Activated T-helper 17 cell treated with anti-CD3 and anti-CD28 coated beads, Interleukin-2, amount 50 U/mL, for 72 hours (primary cell): ENCODE measurements around the gene TLR4. TPM values are rescaled to one million over a fixed set of nuclear protein-coding genes. Genes with fewer than 3 reads are reported as not detected.

ENCODE experiments used
- ATAC-seq: fragments of 150-1000 bp; cut with Tn5 transposase; replicated peaks from 2 replicates; pipeline ENCODE4 v1.10.0; 2021; ENCODE audit warnings: mild to moderate bottlenecking, moderate library complexity
- H3K27ac Mint-ChIP-seq: one replicate; pipeline ENCODE4 v1.8.0; 2022; ENCODE audit warnings: mixed read lengths
- H3K27me3 Mint-ChIP-seq: one replicate; pipeline ENCODE4 v1.8.0; 2022; ENCODE audit warnings: mixed read lengths
- H3K36me3 Mint-ChIP-seq: one replicate; pipeline ENCODE4 v1.8.0; 2022; ENCODE audit warnings: low read depth, mild to moderate bottlenecking, mixed read lengths
- H3K4me1 Mint-ChIP-seq: one replicate; pipeline ENCODE4 v1.8.0; 2022; ENCODE audit warnings: mixed read lengths
- H3K4me3 Mint-ChIP-seq: one replicate; pipeline ENCODE4 v1.8.0; 2022; ENCODE audit warnings: mild to moderate bottlenecking, mixed read lengths
- H3K9me3 Mint-ChIP-seq: one replicate; pipeline ENCODE4 v1.8.0; 2022; ENCODE audit warnings: mixed read lengths
- total RNA-seq, 2 donors: library from RNA; stranded (reverse); gene quantifications; one replicate each; pipeline ENCODE4 v1.2.3, GENCODE V29; 2022

The TLR4 gene
- total RNA-seq, 2 donors from 2014 or later: not detected

DNA sequence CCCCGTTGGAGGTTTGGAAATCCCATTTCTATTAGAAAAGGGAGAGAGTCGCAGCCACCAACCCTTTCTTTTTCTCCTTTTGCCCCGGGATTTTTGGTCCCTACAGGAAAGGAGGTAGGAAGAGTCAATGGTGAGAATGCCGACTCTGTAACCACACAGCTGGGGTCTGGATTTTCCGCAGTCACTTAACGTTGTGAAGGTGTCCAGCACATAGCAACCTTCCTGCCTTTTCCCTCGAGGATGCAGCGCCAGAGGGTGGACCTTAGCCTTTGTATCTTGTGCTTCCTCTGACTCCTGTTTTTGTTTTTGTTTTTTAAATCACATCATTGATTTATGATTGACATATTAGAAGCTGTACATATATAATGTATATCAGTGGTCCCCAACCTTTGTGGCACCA is 41.4 kb downstream of the TLR4 start:
- Mint-ChIP-seq H3K9me3 (no peaks in the 10 kb centered on the region), H3K36me3 (no peaks in the 10 kb centered on the region), H3K4me1 (no peaks in the 10 kb centered on the region), H3K27ac (no peak overlapping the region), H3K4me3 (no peak overlapping the region), H3K27me3 (peaks cover 53% of the 10 kb centered on the region)
- ATAC-seq: no peak

DNA sequence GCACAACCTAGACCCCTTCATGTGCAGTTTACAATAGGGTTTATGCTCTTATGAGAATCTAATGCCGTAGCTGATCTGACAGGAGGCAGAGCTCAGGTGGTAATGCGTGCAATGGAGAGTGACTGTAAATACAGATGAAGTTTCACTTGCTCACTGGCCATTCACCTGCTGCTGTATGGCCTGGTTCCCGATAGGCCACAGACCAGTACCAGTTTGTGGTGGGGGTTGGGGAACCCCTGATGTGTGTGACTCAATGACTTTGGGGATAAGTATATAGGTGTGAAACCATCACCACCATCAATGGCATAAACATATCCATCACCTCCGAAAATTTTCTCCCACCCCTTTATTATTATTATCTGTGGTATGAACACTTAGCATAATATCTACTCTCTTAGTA is 42.1 kb downstream of the TLR4 start:
- Mint-ChIP-seq H3K27me3 (peaks cover 53% of the 10 kb centered on the region), H3K9me3 (no peaks in the 10 kb centered on the region), H3K4me1 (no peaks in the 10 kb centered on the region), H3K27ac (no peak overlapping the region), H3K4me3 (no peak overlapping the region), H3K36me3 (no peaks in the 10 kb centered on the region)
- no peak for ATAC-seq

DNA sequence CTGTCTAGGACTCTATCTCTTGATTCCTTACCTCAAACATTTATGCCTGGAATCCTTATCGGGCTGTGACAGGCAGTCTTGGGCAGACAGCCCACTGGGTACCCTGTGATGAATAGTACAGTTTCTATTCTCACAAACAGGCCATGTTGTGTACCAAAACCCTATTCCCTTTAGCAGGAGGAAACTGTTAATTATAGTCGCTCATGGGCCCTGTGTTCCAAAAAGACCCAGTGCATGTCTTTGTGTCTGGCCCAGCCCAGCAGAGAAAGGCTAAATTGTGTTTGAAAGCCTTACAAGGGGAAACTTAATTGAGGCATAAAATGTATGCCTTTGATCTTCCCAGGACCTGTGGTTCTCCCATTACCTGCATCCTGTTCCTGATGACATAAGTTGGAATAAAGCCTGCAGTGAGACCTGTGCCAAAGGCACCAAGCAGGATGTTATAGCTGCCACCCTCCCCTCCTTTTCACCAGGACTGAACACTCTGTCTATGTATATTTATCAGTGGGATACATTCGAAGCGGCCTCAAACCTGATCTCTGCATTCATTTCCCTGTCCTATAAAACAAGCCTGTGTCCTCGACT is 43.3 kb downstream of the TLR4 start:
- Mint-ChIP-seq H3K27me3 (peaks cover 52% of the 10 kb centered on the region), H3K36me3 (no peaks in the 10 kb centered on the region)
- no peak for ATAC-seq

DNA sequence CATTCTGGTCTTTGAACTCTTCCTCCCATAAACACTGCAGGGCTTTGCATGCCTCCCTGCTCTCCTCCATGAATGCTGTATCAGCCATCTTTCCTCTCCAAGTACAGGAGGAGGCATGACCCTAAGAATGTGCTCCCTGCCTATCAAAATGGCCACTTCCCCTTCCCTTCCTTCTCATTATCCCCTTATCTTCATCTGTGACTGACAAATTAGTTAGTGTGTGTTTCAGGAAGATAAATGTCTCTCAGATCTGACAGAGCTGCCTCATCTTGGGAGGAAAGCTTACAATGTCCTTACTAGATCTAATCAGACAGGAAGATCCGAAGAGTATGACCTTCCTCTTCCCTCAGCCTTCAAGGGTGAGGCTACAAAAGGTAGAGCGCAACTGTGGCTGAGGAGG is 46.2 kb downstream of the TLR4 start:
- H3K27me3 Mint-ChIP-seq: peaks cover 54% of the 10 kb centered on the region
- H3K27ac Mint-ChIP-seq: no peak overlapping the region
- ATAC-seq: no peak

More for the DNA sequence above, 43.3 kb downstream of the TLR4 start:
- no peaks in the 10 kb centered on the region for H3K4me1 Mint-ChIP-seq
- no peak overlapping the region for H3K4me3 Mint-ChIP-seq
- no peak overlapping the region for H3K27ac Mint-ChIP-seq
- H3K9me3 Mint-ChIP-seq: no peaks in the 10 kb centered on the region

DNA sequence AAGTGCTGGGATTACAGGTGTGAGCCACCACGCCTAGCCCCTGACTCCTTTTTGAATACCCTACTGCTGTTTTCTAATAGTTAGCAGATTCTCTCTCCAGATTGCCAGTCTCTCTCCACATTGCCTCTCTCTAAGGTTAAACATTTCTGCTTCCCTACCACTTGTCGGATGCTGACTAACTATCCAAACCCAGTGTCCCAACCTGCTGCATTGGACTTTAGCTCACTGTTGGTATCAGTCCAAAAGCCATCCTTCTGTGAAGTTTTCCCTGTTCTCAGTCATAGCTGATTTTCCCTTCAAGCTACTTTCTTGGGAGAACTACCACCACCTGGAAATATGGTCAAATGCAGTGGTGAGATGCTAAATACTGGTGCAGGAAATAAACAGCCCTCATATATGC is 48.7 kb downstream of the TLR4 start:
- Mint-ChIP-seq H3K4me1 (no peaks in the 10 kb centered on the region), H3K27ac (no peak overlapping the region), H3K4me3 (no peak overlapping the region), H3K9me3 (no peaks in the 10 kb centered on the region), H3K27me3 (peaks cover 34% of the 10 kb centered on the region), H3K36me3 (no peaks in the 10 kb centered on the region)
- no peak for ATAC-seq

More for the DNA sequence above, 46.2 kb downstream of the TLR4 start:
- Mint-ChIP-seq H3K4me3 (no peak overlapping the region), H3K36me3 (no peaks in the 10 kb centered on the region), H3K4me1 (no peaks in the 10 kb centered on the region), H3K9me3 (no peaks in the 10 kb centered on the region)

DNA sequence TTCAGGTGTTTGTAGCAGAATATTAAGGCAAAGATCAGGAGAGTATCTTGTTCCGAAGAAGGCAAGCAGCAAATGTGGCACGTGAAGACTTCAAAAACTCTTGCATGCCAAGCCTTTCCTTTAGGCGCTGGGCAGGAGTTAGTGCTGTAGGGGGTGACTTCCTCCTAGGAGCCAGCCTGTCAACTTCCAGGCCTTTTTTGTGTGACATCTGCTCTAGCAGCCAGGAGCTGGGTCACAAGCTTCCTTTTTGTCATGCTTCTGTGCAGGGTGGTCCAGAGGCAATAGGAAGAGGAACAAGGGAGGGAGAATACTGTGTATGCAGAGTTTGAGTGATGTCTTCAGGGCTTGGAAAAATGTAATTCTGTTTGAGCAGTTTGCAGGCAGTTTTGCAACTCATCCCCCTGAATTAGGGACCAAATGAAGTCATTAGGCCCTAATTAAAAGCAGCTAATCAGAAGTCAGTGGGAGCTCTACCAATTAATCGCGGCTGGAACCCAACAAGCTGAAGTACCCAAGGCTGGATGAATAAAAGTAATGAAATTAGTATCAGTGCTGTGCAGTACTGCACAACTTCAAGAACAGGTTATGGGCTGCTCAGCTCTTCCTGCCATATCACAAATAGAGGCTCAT is 53.5 kb downstream of the TLR4 start:
- no peaks in the 10 kb centered on the region for H3K9me3 Mint-ChIP-seq
- no peaks in the 10 kb centered on the region for H3K4me1 Mint-ChIP-seq
- no peaks in the 10 kb centered on the region for H3K36me3 Mint-ChIP-seq
- H3K27me3 Mint-ChIP-seq: peaks cover 20% of the 10 kb centered on the region
- no peak overlapping the region for H3K27ac Mint-ChIP-seq
- H3K4me3 Mint-ChIP-seq: no peak overlapping the region
- ATAC-seq: no peak

DNA sequence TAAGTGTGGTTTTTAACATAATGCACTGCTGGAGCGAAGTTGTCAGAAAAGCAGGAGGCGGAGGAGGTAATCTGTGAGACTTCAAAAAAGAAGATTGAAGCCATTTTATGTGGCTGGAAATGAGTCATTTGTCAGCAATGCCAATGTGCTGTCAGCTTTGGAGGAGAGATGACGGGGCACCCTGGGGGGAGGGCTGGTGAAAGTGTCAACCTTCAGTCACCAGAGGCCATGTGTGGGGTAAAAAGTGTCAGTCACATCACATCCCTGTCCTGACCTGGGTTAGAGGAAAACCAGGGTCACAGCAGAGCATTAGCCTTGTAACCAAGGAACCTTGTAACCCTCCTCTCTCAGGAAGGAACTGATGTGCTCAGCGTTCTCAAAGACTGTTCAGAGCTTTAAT is 59.1 kb downstream of the TLR4 start:
- H3K27ac Mint-ChIP-seq: no peak overlapping the region
- H3K4me3 Mint-ChIP-seq: no peak overlapping the region
- H3K4me1 Mint-ChIP-seq: no peaks in the 10 kb centered on the region
- no peaks in the 10 kb centered on the region for H3K36me3 Mint-ChIP-seq
- peaks cover 12% of the 10 kb centered on the region for H3K27me3 Mint-ChIP-seq
- ATAC-seq: peak; percentile 64
- H3K9me3 Mint-ChIP-seq: no peaks in the 10 kb centered on the region

DNA sequence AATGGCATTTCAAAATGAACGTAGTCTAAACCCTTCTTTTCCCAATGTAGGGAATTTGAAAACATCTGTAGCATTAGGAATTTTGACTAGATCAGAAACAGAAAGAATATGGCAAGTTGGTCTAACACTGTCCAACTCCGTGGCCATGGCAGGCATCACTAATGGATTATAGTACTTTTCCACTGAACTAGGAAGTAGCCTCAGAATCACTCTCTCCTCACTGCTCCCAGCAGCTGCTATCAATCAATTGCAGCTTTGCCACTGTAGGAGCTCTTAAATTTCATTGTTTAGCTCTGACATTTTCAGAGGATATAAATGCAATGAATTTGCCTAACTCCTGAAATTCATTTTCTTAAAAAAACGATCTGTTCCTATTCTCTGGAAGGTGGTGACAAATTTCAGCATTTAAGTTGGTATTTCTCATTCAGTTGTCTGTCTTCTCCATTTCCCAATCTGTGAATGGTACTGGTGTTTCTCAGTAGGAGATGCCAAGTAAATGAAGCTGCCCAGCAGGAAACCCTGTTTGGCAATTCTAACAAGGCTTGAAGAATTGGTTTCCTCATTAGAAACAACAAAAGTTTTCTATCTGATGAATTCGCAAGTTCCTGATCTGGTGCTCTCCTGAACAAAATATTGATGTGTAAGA is 64.7 kb downstream of the TLR4 start:
- peaks cover 28% of the 10 kb centered on the region for H3K27me3 Mint-ChIP-seq
- no peaks in the 10 kb centered on the region for H3K9me3 Mint-ChIP-seq
- no peaks in the 10 kb centered on the region for H3K4me1 Mint-ChIP-seq
- no peak overlapping the region for H3K27ac Mint-ChIP-seq
- H3K36me3 Mint-ChIP-seq: no peaks in the 10 kb centered on the region
- H3K4me3 Mint-ChIP-seq: no peak overlapping the region
- no peak for ATAC-seq

DNA sequence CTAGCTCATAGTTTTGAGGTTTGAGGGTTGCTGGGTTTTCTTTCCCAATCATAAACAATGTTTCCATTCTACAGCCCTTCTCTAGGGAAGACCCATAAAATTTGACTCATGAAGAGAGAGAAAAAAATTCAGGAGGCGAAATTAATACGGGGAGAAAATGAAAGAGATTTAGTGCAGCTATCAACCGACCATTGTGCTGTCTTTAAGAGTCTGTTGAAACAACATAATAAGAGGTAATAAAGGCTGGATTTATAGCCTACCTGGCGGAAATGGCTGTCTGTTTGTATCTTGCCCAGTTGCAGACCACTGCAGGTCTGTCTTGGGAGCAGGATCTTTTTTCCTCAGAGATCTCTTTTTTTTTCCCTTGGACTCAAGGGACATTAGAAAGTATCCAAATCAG is 66.9 kb downstream of the TLR4 start:
- H3K4me1 Mint-ChIP-seq: no peaks in the 10 kb centered on the region
- no peaks in the 10 kb centered on the region for H3K36me3 Mint-ChIP-seq
- peaks cover 39% of the 10 kb centered on the region for H3K27me3 Mint-ChIP-seq

DNA sequence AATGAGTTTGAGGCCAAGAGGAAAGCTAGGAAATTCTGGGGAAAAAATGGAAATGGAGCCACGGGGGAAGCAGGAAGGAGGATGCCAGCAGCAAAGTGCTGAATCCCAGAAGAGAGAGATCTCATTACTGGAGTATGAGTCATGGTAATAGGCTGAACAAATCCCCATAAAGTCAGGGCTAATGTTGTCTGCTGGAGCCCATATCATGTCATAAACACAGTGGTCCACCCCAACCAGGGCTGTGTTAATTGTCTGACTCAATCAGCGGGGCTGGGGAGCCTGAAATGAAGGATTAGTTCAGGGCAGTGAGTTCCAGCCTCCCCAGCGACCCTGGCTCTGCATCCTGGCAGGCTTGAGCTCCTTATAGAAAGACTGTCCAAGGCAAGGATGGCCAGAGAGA is 68.8 kb downstream of the TLR4 start:
- peaks cover 39% of the 10 kb centered on the region for H3K27me3 Mint-ChIP-seq
- H3K36me3 Mint-ChIP-seq: no peaks in the 10 kb centered on the region
- no peak overlapping the region for H3K4me3 Mint-ChIP-seq
- no peak for ATAC-seq
- H3K27ac Mint-ChIP-seq: no peak overlapping the region
- H3K9me3 Mint-ChIP-seq: no peaks in the 10 kb centered on the region
- no peaks in the 10 kb centered on the region for H3K4me1 Mint-ChIP-seq

More for the DNA sequence above, 66.9 kb downstream of the TLR4 start:
- ATAC-seq: no peak
- Mint-ChIP-seq H3K9me3 (no peaks in the 10 kb centered on the region), H3K4me3 (no peak overlapping the region), H3K27ac (no peak overlapping the region)
